Activated CD4-positive, alpha-beta T cell treated with anti-CD3 and anti-CD28 coated beads, Interleukin-2, amount 10 ng/mL, durations not matched to agents 24 days and 14 days (primary cell): ENCODE results near the gene ALDH1L2. TPM values are rescaled to one million over a fixed set of nuclear protein-coding genes. Genes with fewer than 3 reads are reported as not detected.
"Not testable (repeated sequence)": the region's sequence is repeated elsewhere in the genome, so short reads cannot be mapped to it uniquely, and the experiment has no call there.

Experiments used
- DNase-seq: peaks from one replicate; pipeline ENCODE4 v3.0.0; 2022
- H3K27ac Mint-ChIP-seq: one replicate; pipeline ENCODE4 v1.8.0; 2022; ENCODE audit warnings: mild to moderate bottlenecking, mixed read lengths
- H3K27me3 Mint-ChIP-seq: one replicate; pipeline ENCODE4 v1.8.0; 2022; ENCODE audit warnings: mixed read lengths
- H3K36me3 Mint-ChIP-seq: one replicate; pipeline ENCODE4 v1.8.0; 2022; ENCODE audit warnings: low read depth, mild to moderate bottlenecking, mixed read lengths
- H3K4me1 Mint-ChIP-seq: one replicate; pipeline ENCODE4 v1.8.0; 2021; ENCODE audit warnings: mixed read lengths
- H3K4me3 Mint-ChIP-seq: one replicate; pipeline ENCODE4 v1.8.0; 2022; ENCODE audit warnings: mild to moderate bottlenecking, moderate library complexity, mixed read lengths
- H3K9me3 Mint-ChIP-seq: one replicate; pipeline ENCODE4 v1.8.0; 2021; ENCODE audit warnings: mixed read lengths
- intact Hi-C: fragments of 100-400 bp; cut with micrococcal nuclease; formaldehyde crosslinking; loops from one replicate; pipeline ENCODE4 v1.15.1; 2023
- total RNA-seq: library from RNA; stranded (reverse); gene quantifications from 2 replicates; pipeline ENCODE4 v1.2.3, GENCODE V29; 2022

ALDH1L2 gene
- total RNA-seq, 1 donor from 2014 or later: 1.3 TPM

DNA sequence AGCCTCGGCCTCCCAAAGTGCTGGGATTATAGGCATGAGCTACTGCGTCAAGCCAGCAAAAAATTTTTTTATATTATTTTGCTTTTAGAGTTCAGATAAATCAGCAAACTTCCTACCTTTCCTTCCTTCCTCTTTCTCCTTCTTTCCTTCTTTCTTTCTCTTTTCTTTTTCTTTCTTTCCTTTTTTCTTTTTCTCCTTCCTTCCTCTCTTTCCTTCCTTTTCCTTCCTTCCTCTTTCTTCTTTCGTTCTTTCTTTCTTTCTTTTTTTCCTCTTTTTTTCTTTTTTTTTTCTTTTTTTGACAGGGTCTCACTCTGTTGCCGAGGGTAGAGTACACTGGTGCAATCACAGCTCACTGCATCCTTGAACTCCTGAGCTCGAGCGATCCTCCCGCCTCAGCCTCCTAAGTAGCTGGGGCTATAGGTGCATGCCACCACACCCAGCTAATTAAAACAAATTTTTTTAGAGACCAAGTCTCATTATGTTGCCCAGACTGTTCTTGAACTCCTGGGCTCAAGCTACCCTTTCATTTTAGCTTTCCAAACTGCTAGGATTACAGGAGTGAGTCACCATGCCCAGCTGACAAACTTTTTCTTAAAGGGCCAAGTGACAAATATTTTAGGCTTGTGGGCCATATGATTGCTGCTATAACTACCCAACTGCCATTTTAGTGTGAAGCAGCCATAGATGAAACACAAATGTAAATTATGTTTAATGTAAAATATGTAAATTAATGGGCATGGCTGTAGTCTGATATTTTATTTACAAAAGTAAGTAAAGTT is 16.1 kb upstream of the ALDH1L2 start:
- Mint-ChIP-seq H3K4me1 (peaks cover 5% of the 10 kb centered on the region), H3K27me3 (peaks cover 57% of the 10 kb centered on the region), H3K4me3 (no peak overlapping the region), H3K27ac (no peak overlapping the region), H3K9me3 (peaks cover 20% of the 10 kb centered on the region), H3K36me3 (no peaks in the 10 kb centered on the region)
- intact Hi-C loops: loop anchor here (10.0 kb wide), 1 partner anchor 896 kb away; no protein-coding TSS in a partner anchor
- no peak for DNase-seq

DNA sequence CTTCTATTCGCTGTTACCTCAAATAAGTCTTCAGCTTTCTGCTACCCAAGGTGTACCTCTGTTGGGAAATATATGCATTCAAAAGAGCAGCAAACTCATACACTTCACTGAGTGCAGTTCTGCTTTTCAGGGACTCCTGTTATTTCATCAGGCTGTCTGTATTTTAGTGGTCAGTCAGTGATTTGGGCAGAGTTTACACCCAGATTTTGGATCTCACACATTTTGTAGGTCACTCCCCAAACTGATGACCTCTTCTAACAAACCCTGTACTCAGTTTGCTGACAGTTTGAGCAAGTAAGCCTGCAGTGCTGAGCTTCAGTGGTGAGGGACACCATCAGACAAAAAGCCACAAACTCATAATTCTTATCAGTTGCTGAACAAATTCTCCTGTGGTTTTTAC is 15.1 kb upstream of the ALDH1L2 start:
- Mint-ChIP-seq H3K4me1 (peaks cover 5% of the 10 kb centered on the region), H3K27ac (no peak overlapping the region), H3K36me3 (no peaks in the 10 kb centered on the region), H3K27me3 (peaks cover 53% of the 10 kb centered on the region), H3K9me3 (peaks cover 16% of the 10 kb centered on the region), H3K4me3 (no peak overlapping the region)
- DNase-seq: no peak
- intact Hi-C loops: no loop called here

DNA sequence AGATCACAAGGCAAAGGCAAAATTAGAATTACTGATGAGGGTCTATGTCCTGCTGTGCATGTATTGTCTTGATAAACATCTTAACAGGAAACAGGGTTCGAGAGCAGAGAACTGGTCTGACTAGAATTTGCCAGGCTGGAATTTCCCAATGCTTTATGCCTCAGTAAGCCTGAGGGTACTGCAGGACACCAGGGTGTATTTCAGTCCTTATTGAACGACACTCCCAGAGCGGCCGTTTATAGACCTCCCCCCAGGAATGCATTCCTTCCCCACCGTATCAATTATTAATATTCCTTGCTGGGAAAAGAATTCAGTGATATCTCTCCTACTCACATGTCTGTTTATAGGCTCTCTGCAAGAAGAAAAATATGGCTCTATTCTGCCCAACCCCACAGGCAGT is 11.1 kb upstream of the ALDH1L2 start:
- H3K36me3 Mint-ChIP-seq, DNase-seq, H3K27ac Mint-ChIP-seq, H3K4me3 Mint-ChIP-seq, intact Hi-C loops, H3K4me1 Mint-ChIP-seq: not testable (repeated sequence)
- Mint-ChIP-seq H3K27me3 (peaks cover 53% of the 10 kb centered on the region), H3K9me3 (peaks cover 16% of the 10 kb centered on the region)

DNA sequence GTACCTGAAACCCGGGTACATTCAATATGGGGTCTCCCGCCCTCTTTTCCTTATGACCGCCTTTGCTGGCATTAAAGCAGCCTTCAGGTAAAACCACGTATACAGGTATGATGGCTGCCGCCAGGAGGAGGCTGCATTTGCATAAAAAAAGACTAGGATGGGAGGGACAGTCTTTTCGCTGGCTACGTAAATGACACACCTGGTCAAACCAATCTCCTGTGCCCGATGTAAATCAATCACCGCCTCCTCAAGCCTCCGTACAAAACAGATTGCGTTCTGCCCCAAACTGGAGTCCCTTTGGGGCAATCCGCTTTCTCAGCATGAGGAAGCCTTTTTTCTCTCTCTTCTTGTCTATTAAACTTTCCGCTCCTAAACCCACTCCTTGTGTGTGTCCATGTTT is 8.1 kb upstream of the ALDH1L2 start:
- Mint-ChIP-seq H3K4me1 (no peaks in the 10 kb centered on the region), H3K4me3 (no peak overlapping the region), H3K27ac (no peak overlapping the region), H3K27me3 (peaks cover 36% of the 10 kb centered on the region), H3K9me3 (peaks cover 9% of the 10 kb centered on the region), H3K36me3 (no peaks in the 10 kb centered on the region)
- DNase-seq: no peak
- intact Hi-C loops: no loop called here

DNA sequence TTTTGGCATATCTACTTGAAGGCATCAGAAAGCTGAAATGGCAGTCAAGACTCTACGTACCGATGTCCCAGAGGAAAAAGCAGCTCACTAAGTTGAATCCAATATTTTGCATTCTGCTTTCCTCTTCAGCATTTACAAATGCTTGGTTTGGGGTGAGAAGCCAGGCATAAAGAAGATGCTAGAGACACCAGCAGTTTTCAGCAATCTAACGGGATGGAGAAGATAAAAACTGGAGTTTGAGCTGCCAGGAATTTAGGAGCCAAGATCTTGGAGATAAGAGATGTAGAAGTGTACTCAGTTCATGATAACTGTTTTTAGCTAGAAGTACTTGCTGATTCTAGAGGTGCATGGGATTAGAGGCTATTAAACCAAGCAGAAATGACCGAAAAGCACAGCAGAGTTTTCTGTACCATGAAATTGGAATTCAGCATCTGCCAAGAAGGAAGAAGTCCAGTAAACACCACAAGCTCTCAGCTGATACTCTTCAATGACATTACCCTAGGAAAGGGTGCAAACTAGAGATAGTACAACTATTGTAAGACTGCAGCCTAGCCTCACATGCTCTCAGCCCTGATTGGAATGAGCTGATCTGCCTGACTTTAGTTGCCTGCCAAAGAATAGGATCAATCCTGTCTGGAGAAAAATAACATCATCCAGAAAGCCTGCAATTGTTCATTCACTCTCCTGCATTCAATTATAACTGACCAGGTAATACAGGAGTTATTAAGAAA is 7.4 kb upstream of the ALDH1L2 start:
- Mint-ChIP-seq H3K36me3 (no peaks in the 10 kb centered on the region), H3K27ac (no peak overlapping the region), H3K4me1 (no peaks in the 10 kb centered on the region), H3K4me3 (no peak overlapping the region), H3K9me3 (peaks cover 7% of the 10 kb centered on the region), H3K27me3 (peaks cover 35% of the 10 kb centered on the region)
- no peak for DNase-seq
- intact Hi-C loops: no loop called here

DNA sequence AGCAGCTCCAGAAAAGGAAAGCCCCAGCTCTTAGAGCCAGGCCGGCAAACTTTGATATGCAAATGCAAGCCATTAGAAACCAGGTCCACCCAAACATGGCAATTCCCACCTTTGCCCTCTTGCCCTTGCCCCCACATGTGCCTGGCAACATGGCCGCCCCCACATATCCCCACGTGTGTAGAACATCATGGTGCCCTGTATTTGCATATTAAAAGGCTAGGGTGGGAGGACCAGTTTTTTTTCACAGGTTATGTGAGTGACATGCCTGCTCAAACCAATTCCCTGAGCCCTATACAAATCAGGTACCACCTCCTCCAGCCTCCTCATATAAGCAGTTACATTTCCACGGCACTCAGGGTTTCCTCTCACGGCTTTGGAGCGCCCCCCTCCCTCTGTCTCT is 6.1 kb upstream of the ALDH1L2 start:
- H3K36me3 Mint-ChIP-seq: no peaks in the 10 kb centered on the region
- peaks cover 43% of the 10 kb centered on the region for H3K27me3 Mint-ChIP-seq
- H3K9me3 Mint-ChIP-seq: no peaks in the 10 kb centered on the region
- H3K4me1 Mint-ChIP-seq: no peaks in the 10 kb centered on the region
- no peak overlapping the region for H3K27ac Mint-ChIP-seq
- H3K4me3 Mint-ChIP-seq: no peak overlapping the region
- no peak for DNase-seq
- intact Hi-C loops: no loop called here

DNA sequence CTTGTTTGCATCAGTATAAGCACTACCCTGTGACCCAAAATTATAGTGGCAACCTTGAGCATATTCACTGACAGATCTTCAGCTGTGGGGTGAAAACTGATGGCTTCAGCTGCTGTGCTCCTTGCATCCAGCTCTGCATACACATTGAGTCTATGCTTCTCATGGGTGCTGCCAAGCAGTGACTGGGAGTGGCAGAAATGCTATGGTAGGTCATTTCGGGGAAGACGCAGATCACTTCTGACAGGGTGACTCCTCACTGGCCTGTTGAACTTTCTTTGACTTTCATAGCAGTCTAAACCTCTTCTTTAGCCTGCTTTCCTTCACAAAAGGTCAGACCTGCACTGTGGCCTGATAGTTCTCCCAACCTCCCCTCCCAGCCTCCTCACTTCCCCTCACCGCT is 5.6 kb upstream of the ALDH1L2 start:
- intact Hi-C loops: no loop called here

DNA sequence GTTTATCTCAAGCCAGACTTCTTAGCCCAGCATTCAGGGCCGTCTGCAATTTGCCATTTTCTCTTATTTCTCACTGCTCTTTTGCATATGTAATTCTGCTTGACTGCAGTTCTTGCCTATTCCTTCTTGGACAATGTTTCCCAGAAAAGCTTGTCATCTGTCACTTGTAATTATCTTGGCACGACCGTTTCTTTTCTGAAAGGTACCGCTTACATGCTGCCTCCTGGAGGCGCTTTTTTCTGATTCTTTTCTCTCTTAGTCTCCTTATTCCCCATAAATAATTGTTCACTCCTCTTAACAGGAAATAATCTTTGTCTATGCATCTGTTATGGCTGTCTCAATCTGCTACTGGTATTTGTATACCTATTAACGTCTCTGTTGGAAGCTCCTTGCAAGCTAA is 1.2 kb upstream of the ALDH1L2 start:
- H3K4me1 Mint-ChIP-seq: peaks cover 9% of the 10 kb centered on the region
- peak overlapping the region; percentile 22 for H3K4me3 Mint-ChIP-seq
- H3K27me3 Mint-ChIP-seq: peaks cover 41% of the 10 kb centered on the region
- intact Hi-C loops: no loop called here
- no peaks in the 10 kb centered on the region for H3K9me3 Mint-ChIP-seq
- DNase-seq: no peak
- H3K36me3 Mint-ChIP-seq: peaks cover 2% of the 10 kb centered on the region
- H3K27ac Mint-ChIP-seq: no peak overlapping the region

More for the DNA sequence above, 5.6 kb upstream of the ALDH1L2 start:
- H3K9me3 Mint-ChIP-seq: no peaks in the 10 kb centered on the region
- no peaks in the 10 kb centered on the region for H3K4me1 Mint-ChIP-seq
- H3K27ac Mint-ChIP-seq: no peak overlapping the region
- H3K4me3 Mint-ChIP-seq: no peak overlapping the region
- peaks cover 45% of the 10 kb centered on the region for H3K27me3 Mint-ChIP-seq
- H3K36me3 Mint-ChIP-seq: no peaks in the 10 kb centered on the region
- DNase-seq: no peak

DNA sequence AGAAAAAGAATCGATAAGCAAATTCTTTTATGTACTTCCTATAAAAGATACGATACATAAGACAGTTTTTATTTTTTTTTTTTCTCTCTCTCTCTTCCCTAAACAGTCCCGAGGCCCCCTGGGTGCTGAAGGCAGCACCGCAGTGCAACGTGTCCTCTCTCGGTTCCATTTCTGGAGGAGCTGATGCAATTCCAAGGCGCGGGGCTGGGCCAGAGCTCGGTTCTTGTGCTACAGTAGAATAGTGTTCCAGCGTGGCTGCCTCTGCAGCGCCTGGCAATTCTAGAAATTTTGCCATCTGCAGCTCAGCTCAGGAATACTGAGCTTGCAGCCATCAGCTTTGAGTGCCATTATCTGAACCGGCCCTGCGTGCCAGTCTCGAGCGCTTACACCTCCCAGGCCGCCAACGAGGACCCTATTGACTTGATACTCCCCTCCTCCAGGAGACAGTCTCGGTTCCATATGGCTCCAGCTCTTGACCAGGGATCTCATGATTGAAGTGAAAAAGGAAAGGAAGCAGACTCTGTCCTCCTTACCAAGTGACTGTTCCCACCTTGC is 630 bp downstream of the ALDH1L2 start:
- H3K36me3 Mint-ChIP-seq: peaks cover 2% of the 10 kb centered on the region
- H3K27me3 Mint-ChIP-seq: peaks cover 41% of the 10 kb centered on the region
- peak overlapping the region; percentile 87 for H3K4me3 Mint-ChIP-seq
- H3K27ac Mint-ChIP-seq: peak overlapping the region; percentile 65
- peak; percentile 58 for DNase-seq
- intact Hi-C loops: loop anchor here (1.0 kb wide), 1 partner anchor 25 kb away; no protein-coding TSS in a partner anchor
- peaks cover 9% of the 10 kb centered on the region for H3K4me1 Mint-ChIP-seq
- H3K9me3 Mint-ChIP-seq: no peaks in the 10 kb centered on the region

DNA sequence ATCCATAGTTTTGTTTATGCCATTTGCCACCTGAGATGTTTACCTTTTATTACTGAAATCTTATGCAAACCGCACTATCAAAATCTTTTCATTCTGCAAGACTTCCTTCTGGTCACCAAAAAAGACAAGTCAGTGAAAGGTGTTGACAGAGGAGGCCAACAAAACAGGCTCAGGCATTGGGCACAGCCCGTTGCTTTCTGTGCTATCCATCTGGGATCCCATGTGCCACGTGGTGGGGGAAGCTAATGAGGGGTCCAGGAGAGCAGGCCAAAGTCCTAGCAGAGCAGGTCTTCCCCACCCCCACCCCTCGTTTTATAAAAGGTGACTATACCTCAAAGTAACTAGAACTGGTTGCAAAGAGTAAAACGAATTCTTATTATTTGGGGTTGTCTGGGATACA is 1.2 kb downstream of the ALDH1L2 start:
- no peaks in the 10 kb centered on the region for H3K9me3 Mint-ChIP-seq
- intact Hi-C loops: no loop called here

DNA sequence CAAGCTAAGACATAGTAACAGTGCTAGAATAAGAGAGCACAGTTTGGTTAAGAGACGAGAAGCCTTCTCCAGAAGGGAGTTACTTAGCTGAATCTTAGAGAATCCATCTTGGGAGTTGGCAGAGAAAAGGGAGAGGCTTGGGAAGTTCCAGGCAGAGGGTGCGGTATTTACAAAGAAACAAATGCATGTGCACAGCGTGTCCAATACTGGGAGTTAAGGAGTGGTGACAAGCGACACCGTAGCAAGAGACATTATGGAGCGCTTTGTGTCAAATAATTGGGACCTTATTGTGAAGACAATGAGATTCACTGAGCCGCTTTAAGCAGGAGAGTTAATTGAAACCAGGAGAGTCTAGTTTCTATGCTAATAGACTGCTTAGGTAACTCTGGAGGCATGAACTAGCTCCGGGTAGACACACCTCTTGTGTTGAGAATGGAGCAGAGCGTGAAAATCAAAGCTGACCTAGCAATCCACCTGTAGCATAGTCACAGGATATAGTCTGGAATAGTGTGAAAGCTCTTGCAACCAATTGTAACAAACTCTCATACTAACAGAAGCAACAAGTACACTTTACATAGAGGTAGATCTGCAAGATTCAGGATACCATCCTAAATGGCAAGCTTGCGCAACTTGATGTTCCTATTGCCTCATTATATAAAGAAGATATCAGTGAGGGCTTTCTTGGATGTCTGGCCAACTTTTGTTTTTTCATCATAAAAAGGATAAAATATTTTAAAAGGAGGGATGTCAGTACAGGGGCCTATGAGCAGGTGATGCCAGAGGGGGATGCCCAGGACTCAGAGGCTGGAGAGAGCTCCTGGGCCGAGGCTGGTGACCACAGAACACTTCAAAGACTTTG is 5.3 kb downstream of the ALDH1L2 start:
- Mint-ChIP-seq H3K9me3 (no peaks in the 10 kb centered on the region), H3K4me1 (peaks cover 8% of the 10 kb centered on the region), H3K36me3 (peaks cover 2% of the 10 kb centered on the region), H3K4me3 (no peak overlapping the region), H3K27me3 (peaks cover 30% of the 10 kb centered on the region), H3K27ac (no peak overlapping the region)
- DNase-seq: no peak
- intact Hi-C loops: no loop called here

More for the DNA sequence above, 1.2 kb downstream of the ALDH1L2 start:
- Mint-ChIP-seq H3K27me3 (peaks cover 41% of the 10 kb centered on the region), H3K4me1 (peaks cover 9% of the 10 kb centered on the region), H3K27ac (no peak overlapping the region), H3K4me3 (peak overlapping the region; percentile 4), H3K36me3 (peaks cover 2% of the 10 kb centered on the region)
- no peak for DNase-seq

DNA sequence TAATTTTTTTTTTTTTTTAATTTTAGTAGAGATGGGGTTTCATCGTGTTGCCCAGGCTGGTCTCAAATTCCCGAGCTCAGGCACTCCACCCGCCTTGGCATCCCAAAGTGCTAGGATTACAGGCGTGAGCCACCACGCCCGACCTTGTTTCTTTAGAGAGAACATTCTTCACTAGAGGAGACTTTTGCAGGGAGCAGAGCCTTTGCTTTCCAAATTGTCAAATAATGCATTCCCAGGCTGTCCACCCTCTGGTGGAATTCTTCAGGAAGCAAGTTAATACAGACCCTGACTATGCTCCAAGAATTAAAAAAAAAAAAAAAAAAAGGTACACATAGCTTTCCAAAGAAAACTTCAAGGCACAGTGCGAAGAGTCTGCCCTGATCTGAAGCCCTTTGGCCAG is 6.8 kb downstream of the ALDH1L2 start:
- Mint-ChIP-seq H3K27me3 (peaks cover 18% of the 10 kb centered on the region), H3K27ac (no peak overlapping the region), H3K4me1 (no peaks in the 10 kb centered on the region), H3K4me3 (no peak overlapping the region), H3K36me3 (no peaks in the 10 kb centered on the region), H3K9me3 (no peaks in the 10 kb centered on the region)
- no peak for DNase-seq
- intact Hi-C loops: no loop called here

DNA sequence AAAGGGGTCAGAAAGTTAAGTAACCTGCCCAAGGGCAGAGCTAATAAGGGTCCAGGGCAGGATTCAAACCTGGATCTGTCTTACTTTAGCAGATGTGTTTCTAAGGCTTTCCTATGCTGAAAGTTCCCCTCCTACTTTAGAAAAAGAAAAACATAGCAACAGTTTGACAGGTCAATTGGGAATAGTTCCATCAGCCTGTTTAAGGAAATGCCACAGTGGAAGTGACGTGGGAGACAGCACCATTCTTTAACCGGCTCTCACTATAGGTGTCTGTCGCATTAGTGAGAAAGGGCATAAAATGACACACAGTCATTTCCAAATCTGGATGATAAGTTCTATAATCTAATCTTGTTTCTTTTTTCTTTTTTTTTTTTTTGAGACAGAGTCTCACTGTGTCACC is 7.3 kb downstream of the ALDH1L2 start:
- no peaks in the 10 kb centered on the region for H3K9me3 Mint-ChIP-seq
- H3K36me3 Mint-ChIP-seq: no peaks in the 10 kb centered on the region
- H3K27ac Mint-ChIP-seq: no peak overlapping the region
- DNase-seq: no peak
- no peak overlapping the region for H3K4me3 Mint-ChIP-seq
- no peaks in the 10 kb centered on the region for H3K4me1 Mint-ChIP-seq
- intact Hi-C loops: no loop called here
- H3K27me3 Mint-ChIP-seq: peaks cover 17% of the 10 kb centered on the region
